ENCODE data around the gene GALM.

GRCh38 chr2:38727661-38728060 is 61.7 kb downstream of the GALM start:
- TF ChIP-seq, protein P1, sequence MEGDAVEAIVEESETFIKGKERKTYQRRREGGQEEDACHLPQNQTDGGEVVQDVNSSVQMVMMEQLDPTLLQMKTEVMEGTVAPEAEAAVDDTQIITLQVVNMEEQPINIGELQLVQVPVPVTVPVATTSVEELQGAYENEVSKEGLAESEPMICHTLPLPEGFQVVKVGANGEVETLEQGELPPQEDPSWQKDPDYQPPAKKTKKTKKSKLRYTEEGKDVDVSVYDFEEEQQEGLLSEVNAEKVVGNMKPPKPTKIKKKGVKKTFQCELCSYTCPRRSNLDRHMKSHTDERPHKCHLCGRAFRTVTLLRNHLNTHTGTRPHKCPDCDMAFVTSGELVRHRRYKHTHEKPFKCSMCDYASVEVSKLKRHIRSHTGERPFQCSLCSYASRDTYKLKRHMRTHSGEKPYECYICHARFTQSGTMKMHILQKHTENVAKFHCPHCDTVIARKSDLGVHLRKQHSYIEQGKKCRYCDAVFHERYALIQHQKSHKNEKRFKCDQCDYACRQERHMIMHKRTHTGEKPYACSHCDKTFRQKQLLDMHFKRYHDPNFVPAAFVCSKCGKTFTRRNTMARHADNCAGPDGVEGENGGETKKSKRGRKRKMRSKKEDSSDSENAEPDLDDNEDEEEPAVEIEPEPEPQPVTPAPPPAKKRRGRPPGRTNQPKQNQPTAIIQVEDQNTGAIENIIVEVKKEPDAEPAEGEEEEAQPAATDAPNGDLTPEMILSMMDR (IDR thresholded peaks at IDR 0.05; ENCODE audit: poor library complexity): no peak
- TF ChIP-seq EZH2phosphoT487 (IDR thresholded peaks at IDR 0.05; ENCODE audit: low read depth, severe bottlenecking, unreplicated experiment) (no peak), EZH2 (IDR thresholded peaks at IDR 0.05; ENCODE audit: borderline replicate concordance) (no peak)

All from hepatocyte (in vitro differentiated cells).